Gastroesophageal sphincter (tissue), 3 donors: Measurements from ENCODE around the gene ABCA4.

Experiments
- EP300 ChIP-seq: sonication (generic); formaldehyde crosslinking; IDR thresholded peaks from one replicate; pipeline ENCODE4 v1.6.1; 2017; ENCODE audit warnings: antibody characterized with exemption, mild to moderate bottlenecking
- POLR2A ChIP-seq, 2 donors: fragments of 450-650 bp; IDR thresholded peaks; one replicate each; pipeline ENCODE4 v1.6.1; 2017; ENCODE audit warnings: antibody characterized with exemption in 2 of 2, mild to moderate bottlenecking in 2 of 2, moderate library complexity in 1 of 2
- POLR2AphosphoS5 ChIP-seq: sonication (generic); formaldehyde crosslinking; IDR thresholded peaks from one replicate; pipeline ENCODE4 v1.6.1; 2017; ENCODE audit warnings: antibody characterized with exemption
- TF ChIP-seq, protein P1 (sequence below), 4 experiments: fragments of 200-600 bp in 2 of 4; fragments of 450-650 bp in 2 of 4; sonication (generic) in 1 of 4; IDR thresholded peaks; one replicate each; pipeline ENCODE4 v1.5.1; 2017 to 2019; ENCODE audit warnings: antibody characterized with exemption in 4 of 4, mild to moderate bottlenecking in 2 of 4, moderate library complexity in 2 of 4

DNA sequence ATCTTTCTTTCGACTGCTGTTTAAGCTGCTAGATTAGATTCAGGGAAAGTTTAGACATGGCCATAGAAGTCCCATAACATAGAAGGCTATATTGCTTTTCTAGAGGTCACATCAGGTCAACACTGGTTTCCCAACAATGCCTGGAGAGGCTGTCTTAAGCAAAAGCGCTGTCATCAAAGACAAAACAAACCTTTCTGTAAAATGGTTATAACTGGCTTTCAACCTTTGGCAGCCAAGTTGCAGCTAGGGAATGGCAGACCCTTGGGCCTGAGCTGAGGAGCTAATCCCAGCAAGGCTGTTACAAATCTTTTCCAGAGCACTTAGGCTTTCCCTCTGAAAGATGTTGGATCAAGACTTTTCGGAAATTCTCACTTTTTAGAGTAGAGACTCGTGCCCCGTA is 11.2 kb upstream of the ABCA4 start:
- TF ChIP-seq, protein P1, sequence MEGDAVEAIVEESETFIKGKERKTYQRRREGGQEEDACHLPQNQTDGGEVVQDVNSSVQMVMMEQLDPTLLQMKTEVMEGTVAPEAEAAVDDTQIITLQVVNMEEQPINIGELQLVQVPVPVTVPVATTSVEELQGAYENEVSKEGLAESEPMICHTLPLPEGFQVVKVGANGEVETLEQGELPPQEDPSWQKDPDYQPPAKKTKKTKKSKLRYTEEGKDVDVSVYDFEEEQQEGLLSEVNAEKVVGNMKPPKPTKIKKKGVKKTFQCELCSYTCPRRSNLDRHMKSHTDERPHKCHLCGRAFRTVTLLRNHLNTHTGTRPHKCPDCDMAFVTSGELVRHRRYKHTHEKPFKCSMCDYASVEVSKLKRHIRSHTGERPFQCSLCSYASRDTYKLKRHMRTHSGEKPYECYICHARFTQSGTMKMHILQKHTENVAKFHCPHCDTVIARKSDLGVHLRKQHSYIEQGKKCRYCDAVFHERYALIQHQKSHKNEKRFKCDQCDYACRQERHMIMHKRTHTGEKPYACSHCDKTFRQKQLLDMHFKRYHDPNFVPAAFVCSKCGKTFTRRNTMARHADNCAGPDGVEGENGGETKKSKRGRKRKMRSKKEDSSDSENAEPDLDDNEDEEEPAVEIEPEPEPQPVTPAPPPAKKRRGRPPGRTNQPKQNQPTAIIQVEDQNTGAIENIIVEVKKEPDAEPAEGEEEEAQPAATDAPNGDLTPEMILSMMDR (IDR thresholded peaks at IDR 0.05), result no peak
- TF ChIP-seq POLR2A (IDR thresholded peaks at IDR 0.05) (no peak), POLR2AphosphoS5 (no peak), EP300 (no peak)
